Measurements from ENCODE around the gene CHMP6. TPM values are rescaled to one million over a fixed set of nuclear protein-coding genes. Genes with fewer than 3 reads are reported as not detected.

Gene CHMP6
- polyA plus RNA-seq, 1 donor from 2014 or later: 35.1 TPM

DNA sequence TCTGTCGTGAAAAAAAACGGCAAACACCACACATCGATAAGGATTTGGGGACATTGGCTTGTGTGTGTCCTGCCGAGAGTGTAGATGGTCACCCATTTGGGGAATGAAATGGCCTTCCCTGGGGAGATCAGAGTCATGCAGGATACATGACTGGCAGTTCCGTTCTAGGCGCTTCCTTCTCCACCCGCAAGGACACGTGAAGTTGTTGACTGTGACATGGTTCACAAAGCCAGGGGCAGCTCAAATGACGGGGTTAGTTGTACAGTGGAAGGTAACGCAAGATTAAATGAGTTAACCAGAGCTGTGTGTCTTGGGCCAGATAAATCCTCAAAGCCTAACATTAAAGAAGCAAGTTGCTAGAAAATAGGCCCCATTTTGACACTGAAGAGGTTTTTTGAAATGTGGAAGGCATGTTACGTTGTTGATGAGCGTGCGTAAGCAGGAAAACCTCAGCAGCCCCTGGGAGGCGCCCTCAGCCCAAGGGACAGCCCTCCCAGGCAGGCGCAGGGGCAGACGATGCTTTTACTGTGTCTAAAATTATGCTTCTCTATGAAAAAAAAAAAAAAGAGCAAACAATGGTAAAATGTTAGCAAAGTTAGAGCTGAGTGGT lies 35.9 kb upstream of the CHMP6 start:
- Histone ChIP-seq H3F3A (ENCODE audit: insufficient read depth, low read length, poor library complexity, severe bottlenecking) (no peaks in the 10 kb centered on the region), H3K9me3 (ENCODE audit: low read length) (no peaks in the 10 kb centered on the region), H3K9me2 (ENCODE audit: insufficient read depth, low read length) (no peaks in the 10 kb centered on the region), H3K27me3 (ENCODE audit: insufficient read depth, low read depth, low read length) (no peaks in the 10 kb centered on the region), H3K9ac (ENCODE audit: low read length) (no peak overlapping the region), H3K4me3 (ENCODE audit: low read length) (no peak overlapping the region), H4K20me1 (ENCODE audit: insufficient read depth) (no peaks in the 10 kb centered on the region), H3K36me3 (ENCODE audit: insufficient read depth, low read length) (peaks cover 4% of the 10 kb centered on the region), H3K79me2 (replicated peaks; ENCODE audit: insufficient read depth, low read length) (no peaks in the 10 kb centered on the region), H2AFZ (ENCODE audit: low read depth, low read length) (no peak overlapping the region), H3K27ac (ENCODE audit: low read length) (no peak overlapping the region), H3K4me2 (ENCODE audit: low read length) (no peak overlapping the region)
- no peak for TF ChIP-seq EZH2 (IDR thresholded peaks at IDR 0.05; ENCODE audit: borderline replicate concordance, insufficient read depth, low read length, poor library complexity, severe bottlenecking)
- no peak for TF ChIP-seq EP300 (conservative IDR thresholded peaks at IDR 0.05; ENCODE audit: poor library complexity, severe bottlenecking)
- TF ChIP-seq, protein P1, sequence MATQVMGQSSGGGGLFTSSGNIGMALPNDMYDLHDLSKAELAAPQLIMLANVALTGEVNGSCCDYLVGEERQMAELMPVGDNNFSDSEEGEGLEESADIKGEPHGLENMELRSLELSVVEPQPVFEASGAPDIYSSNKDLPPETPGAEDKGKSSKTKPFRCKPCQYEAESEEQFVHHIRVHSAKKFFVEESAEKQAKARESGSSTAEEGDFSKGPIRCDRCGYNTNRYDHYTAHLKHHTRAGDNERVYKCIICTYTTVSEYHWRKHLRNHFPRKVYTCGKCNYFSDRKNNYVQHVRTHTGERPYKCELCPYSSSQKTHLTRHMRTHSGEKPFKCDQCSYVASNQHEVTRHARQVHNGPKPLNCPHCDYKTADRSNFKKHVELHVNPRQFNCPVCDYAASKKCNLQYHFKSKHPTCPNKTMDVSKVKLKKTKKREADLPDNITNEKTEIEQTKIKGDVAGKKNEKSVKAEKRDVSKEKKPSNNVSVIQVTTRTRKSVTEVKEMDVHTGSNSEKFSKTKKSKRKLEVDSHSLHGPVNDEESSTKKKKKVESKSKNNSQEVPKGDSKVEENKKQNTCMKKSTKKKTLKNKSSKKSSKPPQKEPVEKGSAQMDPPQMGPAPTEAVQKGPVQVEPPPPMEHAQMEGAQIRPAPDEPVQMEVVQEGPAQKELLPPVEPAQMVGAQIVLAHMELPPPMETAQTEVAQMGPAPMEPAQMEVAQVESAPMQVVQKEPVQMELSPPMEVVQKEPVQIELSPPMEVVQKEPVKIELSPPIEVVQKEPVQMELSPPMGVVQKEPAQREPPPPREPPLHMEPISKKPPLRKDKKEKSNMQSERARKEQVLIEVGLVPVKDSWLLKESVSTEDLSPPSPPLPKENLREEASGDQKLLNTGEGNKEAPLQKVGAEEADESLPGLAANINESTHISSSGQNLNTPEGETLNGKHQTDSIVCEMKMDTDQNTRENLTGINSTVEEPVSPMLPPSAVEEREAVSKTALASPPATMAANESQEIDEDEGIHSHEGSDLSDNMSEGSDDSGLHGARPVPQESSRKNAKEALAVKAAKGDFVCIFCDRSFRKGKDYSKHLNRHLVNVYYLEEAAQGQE (IDR thresholded peaks at IDR 0.05; ENCODE audit: borderline replicate concordance): no peak
- TF ChIP-seq MXI1 (conservative IDR thresholded peaks at IDR 0.05; ENCODE audit: poor library complexity, severe bottlenecking): no peak
- TF ChIP-seq SMC3 (conservative IDR thresholded peaks at IDR 0.05; ENCODE audit: poor library complexity): no peak
- TF ChIP-seq, protein P2, sequence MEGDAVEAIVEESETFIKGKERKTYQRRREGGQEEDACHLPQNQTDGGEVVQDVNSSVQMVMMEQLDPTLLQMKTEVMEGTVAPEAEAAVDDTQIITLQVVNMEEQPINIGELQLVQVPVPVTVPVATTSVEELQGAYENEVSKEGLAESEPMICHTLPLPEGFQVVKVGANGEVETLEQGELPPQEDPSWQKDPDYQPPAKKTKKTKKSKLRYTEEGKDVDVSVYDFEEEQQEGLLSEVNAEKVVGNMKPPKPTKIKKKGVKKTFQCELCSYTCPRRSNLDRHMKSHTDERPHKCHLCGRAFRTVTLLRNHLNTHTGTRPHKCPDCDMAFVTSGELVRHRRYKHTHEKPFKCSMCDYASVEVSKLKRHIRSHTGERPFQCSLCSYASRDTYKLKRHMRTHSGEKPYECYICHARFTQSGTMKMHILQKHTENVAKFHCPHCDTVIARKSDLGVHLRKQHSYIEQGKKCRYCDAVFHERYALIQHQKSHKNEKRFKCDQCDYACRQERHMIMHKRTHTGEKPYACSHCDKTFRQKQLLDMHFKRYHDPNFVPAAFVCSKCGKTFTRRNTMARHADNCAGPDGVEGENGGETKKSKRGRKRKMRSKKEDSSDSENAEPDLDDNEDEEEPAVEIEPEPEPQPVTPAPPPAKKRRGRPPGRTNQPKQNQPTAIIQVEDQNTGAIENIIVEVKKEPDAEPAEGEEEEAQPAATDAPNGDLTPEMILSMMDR (IDR thresholded peaks at IDR 0.05; ENCODE audit: poor library complexity, severe bottlenecking): no peak
- no peak for TF ChIP-seq POLR2AphosphoS5 (IDR thresholded peaks at IDR 0.05)
- no peak for TF ChIP-seq RAD21 (conservative IDR thresholded peaks at IDR 0.05)
- no peak for TF ChIP-seq TAF1 (IDR thresholded peaks at IDR 0.05; ENCODE audit: low read depth)

DNA sequence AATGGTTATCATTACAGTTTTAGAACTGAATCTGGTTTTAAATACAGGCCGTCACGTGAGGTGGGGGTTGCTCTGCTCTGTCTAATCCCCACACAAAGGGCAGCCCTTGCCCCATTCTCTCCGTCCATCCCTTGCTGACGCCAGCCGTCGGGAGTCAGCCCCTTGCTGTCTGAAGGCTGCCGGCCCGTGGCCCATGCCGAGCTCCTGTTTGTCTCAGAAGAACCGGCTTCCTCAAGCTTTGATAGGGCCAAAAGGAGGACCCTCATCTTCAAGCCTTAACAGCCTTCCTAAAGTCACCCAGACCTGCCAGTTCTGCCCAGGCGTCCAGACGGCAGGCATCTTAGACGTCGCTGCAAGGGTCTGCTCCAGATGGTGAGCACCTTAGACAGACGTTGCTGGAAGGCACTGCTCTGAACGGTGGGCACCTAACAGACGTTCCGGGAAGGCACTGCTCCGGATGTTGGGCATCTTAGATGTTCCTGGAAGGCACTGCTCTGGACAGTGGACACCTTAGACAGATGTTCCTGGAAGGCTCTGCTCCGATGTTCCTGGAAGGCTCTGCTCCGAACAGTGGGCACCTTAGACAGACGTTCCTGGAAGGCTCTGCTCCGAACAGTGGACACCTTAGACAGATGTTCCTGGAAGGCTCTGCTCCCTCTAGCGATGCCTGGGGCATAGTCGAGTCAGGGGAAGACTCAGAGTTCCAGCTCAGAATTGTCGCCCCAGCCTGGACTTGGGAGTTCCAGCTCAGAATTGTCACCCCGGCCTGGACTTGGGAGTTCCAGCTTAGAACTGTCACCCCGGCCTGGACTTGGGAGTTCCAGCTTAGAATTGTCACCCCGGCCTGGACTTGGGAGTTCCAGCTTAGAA lies 35.1 kb upstream of the CHMP6 start:
- Histone ChIP-seq H2AFZ (ENCODE audit: low read depth, low read length) (no peak overlapping the region), H3K79me2 (replicated peaks; ENCODE audit: insufficient read depth, low read length) (no peaks in the 10 kb centered on the region), H3K27ac (ENCODE audit: low read length) (no peak overlapping the region), H3K4me2 (ENCODE audit: low read length) (no peak overlapping the region), H3K27me3 (ENCODE audit: insufficient read depth, low read depth, low read length) (no peaks in the 10 kb centered on the region), H3K9ac (ENCODE audit: low read length) (no peak overlapping the region), H3F3A (ENCODE audit: insufficient read depth, low read length, poor library complexity, severe bottlenecking) (no peaks in the 10 kb centered on the region), H3K9me2 (ENCODE audit: insufficient read depth, low read length) (no peaks in the 10 kb centered on the region), H3K9me3 (ENCODE audit: low read length) (no peaks in the 10 kb centered on the region), H4K20me1 (ENCODE audit: insufficient read depth) (no peaks in the 10 kb centered on the region), H3K36me3 (ENCODE audit: insufficient read depth, low read length) (peaks cover 4% of the 10 kb centered on the region), H3K4me3 (ENCODE audit: low read length) (no peak overlapping the region)
- no peak for TF ChIP-seq SMC3 (conservative IDR thresholded peaks at IDR 0.05; ENCODE audit: poor library complexity)
- TF ChIP-seq, protein P1 (IDR thresholded peaks at IDR 0.05; ENCODE audit: borderline replicate concordance): no peak
- no peak for TF ChIP-seq MXI1 (conservative IDR thresholded peaks at IDR 0.05; ENCODE audit: poor library complexity, severe bottlenecking)
- TF ChIP-seq TAF1 (IDR thresholded peaks at IDR 0.05; ENCODE audit: low read depth): no peak
- TF ChIP-seq, protein P2 (IDR thresholded peaks at IDR 0.05; ENCODE audit: poor library complexity, severe bottlenecking): no peak
- TF ChIP-seq EP300 (conservative IDR thresholded peaks at IDR 0.05; ENCODE audit: poor library complexity, severe bottlenecking): no peak
- no peak for TF ChIP-seq RAD21 (conservative IDR thresholded peaks at IDR 0.05)
- TF ChIP-seq POLR2AphosphoS5 (IDR thresholded peaks at IDR 0.05): no peak
- TF ChIP-seq EZH2 (IDR thresholded peaks at IDR 0.05; ENCODE audit: borderline replicate concordance, insufficient read depth, low read length, poor library complexity, severe bottlenecking): no peak

Measured in neural cell (in vitro differentiated cells).